Measurements from ENCODE around the gene TUBA3C.

DNA sequence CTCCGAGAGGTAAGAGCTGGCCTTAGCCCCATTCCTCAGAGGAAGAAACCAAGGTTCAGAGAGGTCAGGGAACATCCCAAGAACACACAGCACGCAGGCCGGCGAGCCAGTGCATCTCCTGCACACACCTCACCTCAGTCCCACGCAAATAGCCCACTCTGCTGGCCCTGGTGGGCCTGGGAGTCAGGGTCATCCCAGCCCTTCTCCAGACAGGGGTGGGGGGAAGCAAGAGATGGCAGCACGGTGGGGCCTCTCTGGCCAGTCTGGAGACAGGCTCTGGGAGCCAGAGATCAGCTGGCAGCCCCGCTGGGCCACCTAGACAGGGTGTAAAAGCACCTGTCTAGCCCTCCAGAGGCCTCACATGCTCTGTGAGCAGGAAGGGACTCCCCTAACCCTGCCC is 26.8 kb downstream of the TUBA3C start:
- TF ChIP-seq POLR2A (IDR thresholded peaks at IDR 0.05; ENCODE audit: extremely low read depth, insufficient read length) (no peak), CTCF (IDR thresholded peaks at IDR 0.05; ENCODE audit: low read depth, low read length) (no peak)
- TF ChIP-seq, protein P1, sequence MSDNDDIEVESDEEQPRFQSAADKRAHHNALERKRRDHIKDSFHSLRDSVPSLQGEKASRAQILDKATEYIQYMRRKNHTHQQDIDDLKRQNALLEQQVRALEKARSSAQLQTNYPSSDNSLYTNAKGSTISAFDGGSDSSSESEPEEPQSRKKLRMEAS (IDR thresholded peaks at IDR 0.05; ENCODE audit: low read depth, low read length): no peak
